Dedifferentiated amniotic fluid mesenchymal stem cell (primary cell): ENCODE measurements around the gene PHGDH.
"Not testable (repeated sequence)": the region's sequence is repeated elsewhere in the genome, so short reads cannot be mapped to it uniquely, and the experiment has no call there.

Experiments used
- DNase-seq: peaks from one replicate; pipeline ENCODE4 v3.0.0-alpha.2; 2016; ENCODE audit errors: extremely low spot score

PHGDH gene

DNA sequence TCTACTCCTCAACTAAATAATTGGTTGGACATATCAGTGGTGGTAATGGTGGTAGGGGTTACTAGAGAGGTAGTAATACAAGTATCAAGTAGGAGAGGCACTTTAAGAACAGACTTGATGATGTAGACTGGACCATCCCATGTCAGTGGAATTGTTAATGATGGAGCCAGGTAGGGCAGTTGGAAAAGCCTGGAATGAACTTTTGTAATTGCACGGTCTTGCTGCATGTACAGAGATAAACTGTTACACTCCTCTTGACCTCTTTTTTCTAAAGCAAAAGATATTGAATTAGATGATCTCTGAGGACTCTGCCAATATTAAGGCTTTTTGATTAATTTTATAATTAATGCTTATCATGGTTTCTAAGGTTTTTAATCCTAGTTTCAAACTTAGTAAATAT, 51.2 kb downstream of the PHGDH start:
- DNase-seq, result no peak

DNA sequence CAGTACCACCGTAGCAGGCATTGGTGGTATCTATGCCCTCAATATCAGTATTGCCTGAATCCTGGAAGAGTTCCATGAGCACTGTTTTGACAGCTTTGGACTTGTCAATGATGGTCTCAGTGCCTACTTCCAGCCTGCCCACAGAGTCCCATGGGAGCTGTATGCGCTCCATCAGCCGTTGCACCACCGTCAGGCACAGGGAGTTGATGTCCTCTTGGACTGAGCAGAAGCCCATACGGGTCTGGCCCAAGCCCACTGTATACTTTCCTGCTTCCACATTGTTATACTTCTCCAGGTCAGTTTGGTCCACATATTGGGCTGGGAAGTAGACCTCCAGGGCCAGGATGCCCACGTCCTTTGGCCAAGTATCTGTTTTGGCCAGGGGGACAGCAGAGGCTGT, 52.5 kb downstream of the PHGDH start:
- DNase-seq, result no peak

DNA sequence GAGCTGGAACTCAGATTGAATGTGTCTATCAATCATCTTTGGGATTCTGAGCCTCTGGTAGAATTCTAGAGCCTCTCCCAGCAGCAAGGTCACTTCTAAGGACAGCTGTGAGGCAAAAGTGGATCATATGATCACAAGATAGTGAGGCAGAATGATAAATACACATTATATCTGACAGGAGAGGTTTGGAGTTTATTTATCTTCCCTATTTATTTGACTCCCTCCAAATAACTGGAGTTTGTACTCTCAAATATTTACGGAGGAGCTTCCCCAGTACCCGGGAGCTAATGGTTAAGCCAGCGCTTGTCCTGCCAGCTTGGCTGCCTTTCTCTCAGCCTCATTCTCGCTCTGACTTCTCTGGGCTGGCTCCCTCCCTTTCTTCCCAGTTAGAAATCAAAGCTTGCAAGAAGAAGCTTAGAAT, 54.6 kb downstream of the PHGDH start:
- DNase-seq, result no peak

DNA sequence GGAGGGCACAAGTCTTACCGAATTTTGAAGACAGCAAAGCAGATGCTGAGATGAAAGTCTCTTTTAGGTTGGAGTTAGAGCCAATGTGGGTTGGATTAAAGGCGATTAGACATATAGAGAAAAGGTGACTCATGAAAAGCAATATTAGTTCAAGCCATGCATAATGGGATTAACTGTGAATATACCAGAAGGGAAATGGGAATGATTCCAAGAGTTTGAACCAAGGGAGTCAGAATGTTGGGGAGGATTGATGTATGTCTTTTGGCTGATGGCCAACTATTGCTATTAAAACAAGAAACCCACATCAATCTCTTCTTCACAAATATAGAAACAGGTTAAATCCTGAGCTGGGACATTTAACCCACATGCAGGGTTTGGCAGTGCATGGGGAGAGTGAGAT, 55.8 kb downstream of the PHGDH start:
- DNase-seq, result no peak

DNA sequence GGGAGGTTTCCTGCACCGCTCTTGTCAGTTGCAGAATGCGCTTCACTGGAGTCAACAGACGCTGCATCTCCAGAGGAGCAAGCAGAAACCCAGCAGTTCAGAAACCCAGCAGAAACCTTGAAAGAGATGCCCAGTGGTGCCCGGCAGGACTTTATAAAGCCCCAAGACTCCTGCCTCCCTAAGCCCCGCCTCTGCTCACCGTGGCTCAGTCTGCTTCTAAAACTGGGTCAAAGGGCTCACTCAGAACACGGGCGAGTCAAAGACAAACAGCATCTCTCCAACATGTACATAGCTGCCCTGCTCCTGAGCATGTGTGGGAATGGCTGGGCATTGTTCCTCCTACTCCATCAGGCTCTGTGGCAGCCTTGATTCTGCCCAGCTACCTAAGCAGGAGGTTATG, 57.0 kb downstream of the PHGDH start, which contains the start of gene HMGCS2:
Gene HMGCS2, minus strand, starts transcription at position 128 of the 400 bp plus-strand sequence. Its CDS starts 61 bp downstream, at position 67.
- no peak for DNase-seq

- DNase-seq, result no peak
These were observed 59.3 kb downstream of the PHGDH start for GRCh38 chr1:119771016-119771415.

GRCh38 chr1:119771770-119772169, 60.0 kb downstream of the PHGDH start:
- no peak for DNase-seq

DNA sequence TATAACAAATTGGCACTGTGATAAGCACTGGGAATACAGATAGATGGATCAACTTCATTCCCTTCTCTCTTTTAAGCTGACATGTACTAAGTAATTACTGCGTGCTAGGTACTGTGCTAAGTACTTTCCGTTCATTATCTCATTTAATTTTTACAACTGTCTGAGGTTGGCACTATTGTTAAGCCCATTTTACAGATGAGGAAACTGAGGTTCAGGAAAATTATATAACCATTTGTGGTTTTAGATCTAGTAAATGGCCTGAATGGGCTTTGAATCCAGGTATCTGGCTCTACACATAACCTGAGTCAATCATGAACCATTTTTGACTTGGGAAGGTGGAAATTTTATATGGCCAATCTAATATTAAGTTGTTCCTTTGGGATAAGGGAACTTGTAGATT, 60.6 kb downstream of the PHGDH start:
- DNase-seq, result no peak

DNA sequence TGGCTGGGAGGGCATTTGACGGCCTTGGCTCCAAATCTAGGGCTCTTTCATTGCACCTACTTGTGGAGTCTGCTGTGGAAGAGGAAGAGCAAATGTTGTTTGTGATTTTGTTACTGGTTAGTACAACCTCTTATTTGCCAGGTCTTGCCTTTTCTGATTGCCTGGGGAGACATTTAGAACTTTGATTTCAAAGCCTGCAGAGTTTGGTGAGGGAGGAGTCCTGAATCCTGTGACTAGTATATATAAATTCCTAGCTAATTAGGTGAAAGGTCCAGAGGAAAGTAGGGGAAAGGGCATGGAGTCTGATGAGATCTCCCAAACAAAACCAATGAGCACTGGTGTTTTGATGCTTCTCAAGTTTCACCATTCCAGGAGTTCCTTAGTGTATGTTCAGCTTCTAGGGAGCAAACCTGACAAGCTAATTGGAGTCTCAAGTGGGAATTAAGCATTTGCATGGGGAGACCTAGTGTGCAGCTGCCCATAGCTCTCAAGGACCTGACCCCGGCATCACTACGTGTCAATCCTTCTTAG, 62.0 kb downstream of the PHGDH start:
- peak; percentile 61 for DNase-seq

- no peak for DNase-seq
These were observed 63.2 kb downstream of the PHGDH start for GRCh38 chr1:119774746-119775490.

- no peak for DNase-seq
These were observed 66.6 kb downstream of the PHGDH start for GRCh38 chr1:119778359-119778758.

DNA sequence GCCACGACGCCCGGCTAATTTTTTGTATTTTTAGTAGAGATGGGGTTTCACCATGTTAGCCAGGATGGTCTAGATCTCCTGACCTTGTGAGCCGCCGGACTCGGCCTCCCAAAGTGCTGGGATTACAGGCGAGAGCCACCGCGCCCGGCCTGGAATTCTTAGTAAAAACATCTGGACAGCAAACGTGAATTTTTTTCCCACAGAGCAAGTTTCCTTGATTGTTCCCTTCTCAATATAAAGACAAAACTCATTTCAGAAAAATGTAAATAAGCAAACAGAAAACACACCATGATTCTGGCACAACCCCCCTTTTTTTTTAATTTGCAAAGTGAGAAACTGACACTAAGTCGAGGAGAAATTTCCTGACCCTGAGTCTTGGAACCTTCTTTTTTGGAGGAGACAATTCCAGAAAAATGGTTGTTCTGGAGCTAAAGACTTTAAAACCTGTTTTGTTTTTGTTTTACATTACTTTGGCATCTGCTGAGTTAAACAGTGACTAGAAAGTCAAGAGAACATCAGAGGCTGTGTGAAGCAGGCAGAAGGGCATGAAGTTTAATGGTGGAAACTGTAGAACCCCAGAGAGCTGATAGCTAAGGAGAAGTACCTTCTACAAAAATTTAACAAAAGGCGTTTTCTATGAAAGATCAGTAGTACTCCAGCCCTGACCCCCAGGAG, 67.3 kb downstream of the PHGDH start:
- no peak for DNase-seq

GRCh38 chr1:119779869-119780356, 68.2 kb downstream of the PHGDH start:
- DNase-seq, result no peak

DNA sequence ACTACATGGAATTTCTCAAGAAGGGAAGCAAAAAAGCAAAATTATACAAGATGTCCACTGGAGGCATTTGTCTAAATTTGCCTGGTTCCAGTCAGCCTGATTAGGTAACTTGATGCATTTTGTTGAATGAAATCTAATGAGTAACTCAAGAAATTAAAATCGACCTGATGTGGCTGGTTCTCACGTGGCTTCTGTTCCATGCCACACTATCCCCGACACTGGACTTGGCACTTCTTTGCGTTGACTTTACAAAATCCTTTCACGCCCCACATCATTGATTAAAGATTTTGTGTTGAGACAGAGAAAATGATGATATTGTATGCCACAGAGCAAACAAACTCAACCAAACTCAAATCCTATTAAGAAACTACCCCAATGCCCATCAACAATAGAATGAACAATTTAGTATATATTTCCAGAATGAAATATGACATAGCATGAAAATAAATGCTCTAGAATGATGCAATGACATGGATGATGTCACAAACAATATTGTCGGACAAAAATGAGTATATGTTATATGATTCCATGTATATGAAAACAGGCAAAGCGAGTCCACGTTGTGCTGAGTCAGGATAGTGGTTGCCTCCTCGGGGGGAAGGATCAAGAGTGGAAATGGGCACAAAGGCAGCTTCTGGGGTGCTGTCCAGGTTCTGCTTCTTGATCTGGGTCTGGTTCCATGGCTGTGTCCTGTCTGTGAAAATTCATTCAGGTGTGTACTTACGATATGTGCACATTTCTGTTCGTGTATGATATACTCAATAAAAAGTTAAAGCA, 69.9 kb downstream of the PHGDH start:
- no peak for DNase-seq

- DNase-seq, result no peak
These were observed 71.0 kb downstream of the PHGDH start for GRCh38 chr1:119782631-119783325.

- DNase-seq, result no peak
These were observed 71.8 kb downstream of the PHGDH start for GRCh38 chr1:119783354-119784185.

- no peak for DNase-seq
These were observed 72.6 kb downstream of the PHGDH start for GRCh38 chr1:119784191-119784781.

DNA sequence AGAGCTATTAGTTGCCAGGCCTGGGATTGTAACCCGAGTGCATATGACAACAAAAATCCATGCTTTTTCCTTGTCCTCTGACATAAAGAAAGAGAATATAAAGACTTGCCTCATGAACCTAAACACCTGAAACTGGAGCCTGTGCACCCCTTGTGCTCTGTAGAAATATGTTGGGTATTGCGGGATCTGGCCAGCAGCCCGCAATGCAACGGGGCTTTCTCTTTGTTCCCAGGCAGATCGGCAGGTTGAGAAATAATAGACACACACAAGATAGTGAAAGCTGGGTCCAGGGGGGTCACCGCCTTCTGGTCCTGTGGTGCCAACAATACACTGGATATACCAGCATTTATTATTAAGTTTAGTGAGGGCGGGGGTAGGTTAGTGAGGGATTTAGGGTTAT, 74.3 kb downstream of the PHGDH start:
- DNase-seq, result not testable (repeated sequence)

- DNase-seq, result not testable (repeated sequence)
These were observed 74.8 kb downstream of the PHGDH start for GRCh38 chr1:119786473-119787050.

GRCh38 chr1:119787776-119788175, 76.0 kb downstream of the PHGDH start:
- DNase-seq, result no peak
